ENCODE data around the gene SNED1. TPM values are rescaled to one million over a fixed set of nuclear protein-coding genes. Genes with fewer than 3 reads are reported as not detected.

The SNED1 gene
- polyA plus RNA-seq, 2 of the 4 experiments (the other 2 are of a cell fraction), result 0.15 to 0.21 TPM

DNA sequence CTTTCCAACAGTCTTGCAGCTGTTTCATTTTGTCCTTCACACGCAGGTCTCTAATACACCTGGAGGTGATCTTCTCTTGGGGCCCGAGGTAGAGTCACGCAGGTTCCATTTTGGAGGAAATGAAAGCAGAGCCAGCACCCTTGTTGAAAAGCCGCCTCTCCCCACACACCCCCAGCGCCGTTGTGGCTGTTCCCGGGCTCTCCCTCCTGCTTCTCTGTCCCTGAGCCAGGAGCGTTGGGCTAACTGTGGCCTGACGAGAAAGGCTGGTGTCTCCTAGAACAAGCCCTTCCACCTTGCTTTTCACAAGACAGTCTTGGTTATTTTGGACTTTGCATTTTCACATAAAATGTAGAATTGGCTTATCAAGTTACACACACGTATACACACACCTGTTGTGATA, 16.3 kb downstream of the SNED1 start:
- 81% methylated on average over 10 of the region's 10 CpGs for WGBS (ENCODE audit: missing lambda C conversion rate)
- no peak for ATAC-seq
- H3K9me3 ChIP-seq, result no peaks in the 10 kb centered on the region
- no peak overlapping the region for H3K27ac ChIP-seq
- TF ChIP-seq ZSCAN20 (CRISPR knock-in tag; IDR thresholded peaks at IDR 0.05) (no peak), ZFP36 (IDR thresholded peaks at IDR 0.05; ENCODE audit: borderline replicate concordance, partially characterized antibody) (no peak), ZNF302 (CRISPR knock-in tag; IDR thresholded peaks at IDR 0.05) (no peak), NPAS2 (CRISPR knock-in tag; IDR thresholded peaks at IDR 0.05; ENCODE audit: borderline replicate concordance) (no peak), CHD4 (IDR thresholded peaks at IDR 0.05; ENCODE audit: borderline replicate concordance) (no peak), MYC (IDR thresholded peaks at IDR 0.05; ENCODE audit: borderline replicate concordance, low read length) (no peak), EP300 (IDR thresholded peaks at IDR 0.05) (no peak), JUN (IDR thresholded peaks at IDR 0.05) (no peak), RAD21 (conservative IDR thresholded peaks at IDR 0.05 in 1 of 2, IDR thresholded peaks at IDR 0.05 in 1 of 2) (no peak), NR3C1 (IDR thresholded peaks at IDR 0.05) (no peak), MAZ (IDR thresholded peaks at IDR 0.05; ENCODE audit: borderline replicate concordance, low read depth, low read length) (no peak), HOXB5 (CRISPR knock-in tag; IDR thresholded peaks at IDR 0.05) (no peak), HDAC2 (IDR thresholded peaks at IDR 0.05) (no peak), RARB (CRISPR knock-in tag; IDR thresholded peaks at IDR 0.05) (no peak)
- TF ChIP-seq, protein P1, sequence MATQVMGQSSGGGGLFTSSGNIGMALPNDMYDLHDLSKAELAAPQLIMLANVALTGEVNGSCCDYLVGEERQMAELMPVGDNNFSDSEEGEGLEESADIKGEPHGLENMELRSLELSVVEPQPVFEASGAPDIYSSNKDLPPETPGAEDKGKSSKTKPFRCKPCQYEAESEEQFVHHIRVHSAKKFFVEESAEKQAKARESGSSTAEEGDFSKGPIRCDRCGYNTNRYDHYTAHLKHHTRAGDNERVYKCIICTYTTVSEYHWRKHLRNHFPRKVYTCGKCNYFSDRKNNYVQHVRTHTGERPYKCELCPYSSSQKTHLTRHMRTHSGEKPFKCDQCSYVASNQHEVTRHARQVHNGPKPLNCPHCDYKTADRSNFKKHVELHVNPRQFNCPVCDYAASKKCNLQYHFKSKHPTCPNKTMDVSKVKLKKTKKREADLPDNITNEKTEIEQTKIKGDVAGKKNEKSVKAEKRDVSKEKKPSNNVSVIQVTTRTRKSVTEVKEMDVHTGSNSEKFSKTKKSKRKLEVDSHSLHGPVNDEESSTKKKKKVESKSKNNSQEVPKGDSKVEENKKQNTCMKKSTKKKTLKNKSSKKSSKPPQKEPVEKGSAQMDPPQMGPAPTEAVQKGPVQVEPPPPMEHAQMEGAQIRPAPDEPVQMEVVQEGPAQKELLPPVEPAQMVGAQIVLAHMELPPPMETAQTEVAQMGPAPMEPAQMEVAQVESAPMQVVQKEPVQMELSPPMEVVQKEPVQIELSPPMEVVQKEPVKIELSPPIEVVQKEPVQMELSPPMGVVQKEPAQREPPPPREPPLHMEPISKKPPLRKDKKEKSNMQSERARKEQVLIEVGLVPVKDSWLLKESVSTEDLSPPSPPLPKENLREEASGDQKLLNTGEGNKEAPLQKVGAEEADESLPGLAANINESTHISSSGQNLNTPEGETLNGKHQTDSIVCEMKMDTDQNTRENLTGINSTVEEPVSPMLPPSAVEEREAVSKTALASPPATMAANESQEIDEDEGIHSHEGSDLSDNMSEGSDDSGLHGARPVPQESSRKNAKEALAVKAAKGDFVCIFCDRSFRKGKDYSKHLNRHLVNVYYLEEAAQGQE (IDR thresholded peaks at IDR 0.05), result no peak
- TF ChIP-seq, protein P2, sequence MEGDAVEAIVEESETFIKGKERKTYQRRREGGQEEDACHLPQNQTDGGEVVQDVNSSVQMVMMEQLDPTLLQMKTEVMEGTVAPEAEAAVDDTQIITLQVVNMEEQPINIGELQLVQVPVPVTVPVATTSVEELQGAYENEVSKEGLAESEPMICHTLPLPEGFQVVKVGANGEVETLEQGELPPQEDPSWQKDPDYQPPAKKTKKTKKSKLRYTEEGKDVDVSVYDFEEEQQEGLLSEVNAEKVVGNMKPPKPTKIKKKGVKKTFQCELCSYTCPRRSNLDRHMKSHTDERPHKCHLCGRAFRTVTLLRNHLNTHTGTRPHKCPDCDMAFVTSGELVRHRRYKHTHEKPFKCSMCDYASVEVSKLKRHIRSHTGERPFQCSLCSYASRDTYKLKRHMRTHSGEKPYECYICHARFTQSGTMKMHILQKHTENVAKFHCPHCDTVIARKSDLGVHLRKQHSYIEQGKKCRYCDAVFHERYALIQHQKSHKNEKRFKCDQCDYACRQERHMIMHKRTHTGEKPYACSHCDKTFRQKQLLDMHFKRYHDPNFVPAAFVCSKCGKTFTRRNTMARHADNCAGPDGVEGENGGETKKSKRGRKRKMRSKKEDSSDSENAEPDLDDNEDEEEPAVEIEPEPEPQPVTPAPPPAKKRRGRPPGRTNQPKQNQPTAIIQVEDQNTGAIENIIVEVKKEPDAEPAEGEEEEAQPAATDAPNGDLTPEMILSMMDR (IDR thresholded peaks at IDR 0.05), result no peak
- H3K4me2 ChIP-seq, result no peak overlapping the region
- no peak for FAIRE-seq
- POLR2A ChIA-PET, result no interaction called here
- CTCF ChIA-PET, result interaction anchor here (1.5 kb wide), 1 partner anchor 8 kb away, joined by 5 read pairs; no protein-coding TSS in a partner anchor
- no peak for DNase-seq (ENCODE audit: low read depth in 1 of 2, low spot score in 1 of 2)
- H3K4me3 ChIP-seq, result no peak overlapping the region
- no peaks in the 10 kb centered on the region for H3K4me1 ChIP-seq

DNA sequence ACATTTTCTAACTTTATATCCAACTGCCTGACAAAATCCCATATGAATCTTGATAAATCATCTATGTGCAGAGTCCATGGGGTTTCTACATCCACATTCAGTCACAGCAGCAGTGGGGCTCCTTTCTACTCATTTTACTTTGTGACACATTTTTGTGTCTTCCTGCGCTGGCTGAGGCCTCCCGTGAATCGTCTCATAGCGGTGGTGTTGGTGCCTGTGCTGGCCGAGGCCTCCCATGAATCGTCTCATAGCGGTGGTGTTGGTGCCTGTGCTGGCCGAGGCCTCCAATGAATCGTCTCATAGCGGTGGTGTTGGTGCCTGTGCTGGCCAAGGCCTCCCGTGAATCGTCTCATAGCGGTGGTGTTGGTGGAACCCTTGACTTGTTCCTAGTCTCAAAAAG, 17.0 kb downstream of the SNED1 start:
- H3K9me3 ChIP-seq, result no peaks in the 10 kb centered on the region
- DNase-seq (ENCODE audit: low read depth in 1 of 2, low spot score in 1 of 2) (no peak), ATAC-seq (no peak), FAIRE-seq (no peak)
- TF ChIP-seq HOXA7 (CRISPR knock-in tag; IDR thresholded peaks at IDR 0.05) (no peak), KDM1A (IDR thresholded peaks at IDR 0.05; ENCODE audit: low read depth) (no peak), RNF2 (IDR thresholded peaks at IDR 0.05; ENCODE audit: borderline replicate concordance, low read depth) (no peak)
- H3K27ac ChIP-seq, result no peak overlapping the region
- 93% methylated on average over 13 of the region's 13 CpGs for WGBS (ENCODE audit: missing lambda C conversion rate)
- ChIA-PET POLR2A (no interaction called here), CTCF (no interaction called here)
- H3K4me1 ChIP-seq, result no peaks in the 10 kb centered on the region
- H3K4me3 ChIP-seq, result no peak overlapping the region
- no peak overlapping the region for H3K4me2 ChIP-seq
